OCI-LY3 (cell line): ENCODE results near the gene BTF3.

Experiments
- H2AFZ ChIP-seq: fragments of 200-600, 300-600 bp; shearing (Covaris generic); 2 replicates; pipeline ENCODE4 v1.6.0; 2014; ENCODE audit warnings: antibody characterized with exemption, low read depth, low read length
- H3K27ac ChIP-seq: fragments of 200-600, 300-600 bp; sonication (generic); 2 replicates; pipeline ENCODE4 v1.5.1; 2014; ENCODE audit warnings: mild to moderate bottlenecking, low read length, moderate library complexity, mixed read lengths
- H3K27me3 ChIP-seq: fragments of 200-600, 300-600 bp; sonication (generic); 2 replicates; pipeline ENCODE4 v1.6.1; 2014; ENCODE audit warnings: low read depth, low read length, mixed read lengths
- H3K36me3 ChIP-seq: fragments of 200-600, 300-600 bp; sonication (generic); replicated peaks from 2 replicates; pipeline ENCODE3; 2014; ENCODE audit warnings: low read depth, low read length, mixed read lengths
- H3K4me1 ChIP-seq: fragments of 300-600, 200-600 bp; sonication (generic); 2 replicates; pipeline ENCODE4 v1.6.1; 2014; ENCODE audit warnings: low read length, mixed read lengths
- H3K4me2 ChIP-seq: fragments of 200-600, 300-600 bp; sonication (generic); 2 replicates; pipeline ENCODE4 v1.6.1; 2014; ENCODE audit warnings: low read length, mixed read lengths
- H3K4me3 ChIP-seq: fragments of 300-600, 200-600 bp; sonication (generic); 2 replicates; pipeline ENCODE4 v1.5.1; 2014; ENCODE audit warnings: antibody characterized with exemption, mild to moderate bottlenecking, low read length, moderate library complexity
- H3K79me2 ChIP-seq: fragments of 300-600, 200-600 bp; shearing (Covaris generic); 2 replicates; pipeline ENCODE4 v1.6.1; 2014; ENCODE audit warnings: mild to moderate bottlenecking, low read length, mixed read lengths
- H3K9ac ChIP-seq: fragments of 300-600, 200-600 bp; shearing (Covaris generic); 2 replicates; pipeline ENCODE4 v1.6.0; 2014; ENCODE audit warnings: mild to moderate bottlenecking, low read length, moderate library complexity
- H3K9me3 ChIP-seq: fragments of 200-600, 300-600 bp; shearing (Covaris generic); 2 replicates; pipeline ENCODE4 v1.6.1; 2014; ENCODE audit warnings: low read length, mixed read lengths; ENCODE audit not compliant: insufficient read depth
- H4K20me1 ChIP-seq: fragments of 200-600, 300-600 bp; sonication (generic); 2 replicates; pipeline ENCODE4 v1.6.1; 2016; ENCODE audit warnings: low read length, mixed read lengths; ENCODE audit not compliant: insufficient read depth
- EZH2phosphoT487 ChIP-seq: fragments of 200-600 bp; shearing (Covaris generic); IDR thresholded peaks from 2 replicates; pipeline ENCODE4 v1.6.1; 2018; ENCODE audit warnings: antibody characterized with exemption, mixed run types, low read depth
- TF ChIP-seq, protein P1 (sequence below): fragments of 200-600, 300-600 bp; sonication (generic); IDR thresholded peaks from 2 replicates; pipeline ENCODE4 v1.5.1; 2014; ENCODE audit warnings: antibody characterized with exemption, low read length, low read depth

BTF3 gene

DNA sequence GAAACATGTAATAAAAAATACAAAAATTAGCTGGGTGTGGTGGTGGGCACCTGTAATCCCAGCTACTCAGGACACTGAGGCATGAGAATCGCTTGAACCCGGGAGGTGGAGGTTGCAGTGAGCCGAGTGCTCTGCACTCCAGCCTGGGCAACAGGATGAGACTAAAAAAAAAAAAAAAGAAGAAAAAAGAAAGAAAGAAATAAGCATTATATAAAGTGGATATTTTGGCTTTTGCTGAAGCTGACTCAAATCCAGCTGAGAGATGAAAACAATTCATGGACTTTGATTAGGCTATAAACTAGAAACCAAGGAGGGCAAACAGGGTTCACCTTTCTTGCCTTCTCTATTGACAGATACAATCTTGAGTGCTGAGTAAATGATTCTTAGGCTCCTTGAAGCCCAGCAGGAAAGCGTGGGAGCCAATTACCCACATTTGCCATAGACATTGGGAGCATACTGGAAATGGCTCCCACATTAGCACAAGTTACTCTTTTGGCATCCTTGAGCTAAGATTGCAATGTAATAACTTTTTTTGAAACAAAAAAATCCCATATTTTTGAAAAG is 2.4 kb upstream of the BTF3 start:
- TF ChIP-seq, protein P1, sequence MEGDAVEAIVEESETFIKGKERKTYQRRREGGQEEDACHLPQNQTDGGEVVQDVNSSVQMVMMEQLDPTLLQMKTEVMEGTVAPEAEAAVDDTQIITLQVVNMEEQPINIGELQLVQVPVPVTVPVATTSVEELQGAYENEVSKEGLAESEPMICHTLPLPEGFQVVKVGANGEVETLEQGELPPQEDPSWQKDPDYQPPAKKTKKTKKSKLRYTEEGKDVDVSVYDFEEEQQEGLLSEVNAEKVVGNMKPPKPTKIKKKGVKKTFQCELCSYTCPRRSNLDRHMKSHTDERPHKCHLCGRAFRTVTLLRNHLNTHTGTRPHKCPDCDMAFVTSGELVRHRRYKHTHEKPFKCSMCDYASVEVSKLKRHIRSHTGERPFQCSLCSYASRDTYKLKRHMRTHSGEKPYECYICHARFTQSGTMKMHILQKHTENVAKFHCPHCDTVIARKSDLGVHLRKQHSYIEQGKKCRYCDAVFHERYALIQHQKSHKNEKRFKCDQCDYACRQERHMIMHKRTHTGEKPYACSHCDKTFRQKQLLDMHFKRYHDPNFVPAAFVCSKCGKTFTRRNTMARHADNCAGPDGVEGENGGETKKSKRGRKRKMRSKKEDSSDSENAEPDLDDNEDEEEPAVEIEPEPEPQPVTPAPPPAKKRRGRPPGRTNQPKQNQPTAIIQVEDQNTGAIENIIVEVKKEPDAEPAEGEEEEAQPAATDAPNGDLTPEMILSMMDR = no peak
- TF ChIP-seq EZH2phosphoT487 = no peak
- H3K9me3 ChIP-seq = no peaks in the 10 kb centered on the region
- H3K27me3 ChIP-seq = no peaks in the 10 kb centered on the region
- H3K27ac ChIP-seq = no peak overlapping the region
- H3K79me2 ChIP-seq = peaks cover 37% of the 10 kb centered on the region
- H3K36me3 ChIP-seq = peaks cover 16% of the 10 kb centered on the region
- H3K4me1 ChIP-seq = peaks cover 12% of the 10 kb centered on the region
- H3K9ac ChIP-seq = no peak overlapping the region
- peaks cover 18% of the 10 kb centered on the region for H4K20me1 ChIP-seq
- H3K4me2 ChIP-seq = no peak overlapping the region
- no peak overlapping the region for H2AFZ ChIP-seq
- H3K4me3 ChIP-seq = no peak overlapping the region

GRCh38 chr5:73496984-73497457 is 1.2 kb upstream of the BTF3 start:
- Histone ChIP-seq H3K36me3 (peaks cover 22% of the 10 kb centered on the region), H3K4me3 (peak overlapping the region; percentile 94), H3K79me2 (peaks cover 46% of the 10 kb centered on the region), H3K27me3 (no peaks in the 10 kb centered on the region), H2AFZ (no peak overlapping the region), H3K9me3 (no peaks in the 10 kb centered on the region), H3K4me1 (peaks cover 12% of the 10 kb centered on the region), H3K27ac (peak overlapping the region; percentile 78), H4K20me1 (peaks cover 27% of the 10 kb centered on the region), H3K9ac (peak overlapping the region; percentile 94), H3K4me2 (peak overlapping the region; percentile 80)
- TF ChIP-seq EZH2phosphoT487 = no peak
- TF ChIP-seq, protein P1 = peak; percentile 42

DNA sequence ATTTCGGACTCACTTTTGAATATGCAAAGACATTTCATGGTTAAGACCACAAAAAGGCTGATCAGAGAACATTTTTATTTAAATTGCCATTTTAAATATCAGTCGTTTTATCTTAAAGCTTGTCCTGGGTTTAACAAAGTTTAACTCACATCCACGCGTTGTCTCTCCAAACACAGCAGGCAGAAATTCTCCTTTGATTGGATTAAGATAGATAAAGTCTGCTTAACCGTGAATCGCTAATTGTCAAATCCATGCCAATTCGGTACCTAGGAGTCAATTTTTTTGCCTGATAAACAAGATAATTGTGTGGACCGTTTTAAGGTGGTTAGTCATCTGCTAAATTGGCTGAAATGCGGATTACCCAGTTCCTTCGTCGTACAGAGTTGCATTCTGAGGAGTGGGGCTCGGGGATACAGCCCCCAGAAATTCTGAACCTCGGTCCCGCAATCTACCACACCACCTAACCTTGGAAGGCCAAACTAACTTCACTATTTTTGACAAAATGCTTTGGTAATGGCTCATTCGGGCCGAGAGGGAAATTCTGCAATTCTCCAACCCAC is 665 bp upstream of the BTF3 start:
- H3K36me3 ChIP-seq = peaks cover 28% of the 10 kb centered on the region
- peaks cover 12% of the 10 kb centered on the region for H3K4me1 ChIP-seq
- H3K4me2 ChIP-seq = peak overlapping the region; percentile 80
- peak overlapping the region; percentile 94 for H3K9ac ChIP-seq
- peak overlapping the region; percentile 94 for H3K4me3 ChIP-seq
- H3K27ac ChIP-seq = peak overlapping the region; percentile 78
- H4K20me1 ChIP-seq = peaks cover 31% of the 10 kb centered on the region
- no peak for TF ChIP-seq EZH2phosphoT487
- TF ChIP-seq, protein P1 = no peak
- H3K9me3 ChIP-seq = no peaks in the 10 kb centered on the region
- H3K79me2 ChIP-seq = peaks cover 51% of the 10 kb centered on the region
- H2AFZ ChIP-seq = peak overlapping the region; percentile 17
- no peaks in the 10 kb centered on the region for H3K27me3 ChIP-seq

- Histone ChIP-seq H3K9me3 (no peaks in the 10 kb centered on the region), H3K4me3 (peak overlapping the region; percentile 94), H2AFZ (no peak overlapping the region), H4K20me1 (peaks cover 35% of the 10 kb centered on the region), H3K4me2 (peak overlapping the region; percentile 96), H3K79me2 (peaks cover 60% of the 10 kb centered on the region), H3K4me1 (peaks cover 12% of the 10 kb centered on the region), H3K27ac (peak overlapping the region; percentile 78), H3K36me3 (peaks cover 40% of the 10 kb centered on the region), H3K27me3 (no peaks in the 10 kb centered on the region), H3K9ac (peak overlapping the region; percentile 94)
- TF ChIP-seq, protein P1 = no peak
- no peak for TF ChIP-seq EZH2phosphoT487
Observed at GRCh38 chr5:73499187-73499586, 945 bp downstream of the BTF3 start.
